ENCODE results near the gene ZNF777.

The ZNF777 gene

GRCh38 chr7:149475121-149476045, 14.5 kb upstream of the ZNF777 start:
- DNase-seq: no peak

DNA sequence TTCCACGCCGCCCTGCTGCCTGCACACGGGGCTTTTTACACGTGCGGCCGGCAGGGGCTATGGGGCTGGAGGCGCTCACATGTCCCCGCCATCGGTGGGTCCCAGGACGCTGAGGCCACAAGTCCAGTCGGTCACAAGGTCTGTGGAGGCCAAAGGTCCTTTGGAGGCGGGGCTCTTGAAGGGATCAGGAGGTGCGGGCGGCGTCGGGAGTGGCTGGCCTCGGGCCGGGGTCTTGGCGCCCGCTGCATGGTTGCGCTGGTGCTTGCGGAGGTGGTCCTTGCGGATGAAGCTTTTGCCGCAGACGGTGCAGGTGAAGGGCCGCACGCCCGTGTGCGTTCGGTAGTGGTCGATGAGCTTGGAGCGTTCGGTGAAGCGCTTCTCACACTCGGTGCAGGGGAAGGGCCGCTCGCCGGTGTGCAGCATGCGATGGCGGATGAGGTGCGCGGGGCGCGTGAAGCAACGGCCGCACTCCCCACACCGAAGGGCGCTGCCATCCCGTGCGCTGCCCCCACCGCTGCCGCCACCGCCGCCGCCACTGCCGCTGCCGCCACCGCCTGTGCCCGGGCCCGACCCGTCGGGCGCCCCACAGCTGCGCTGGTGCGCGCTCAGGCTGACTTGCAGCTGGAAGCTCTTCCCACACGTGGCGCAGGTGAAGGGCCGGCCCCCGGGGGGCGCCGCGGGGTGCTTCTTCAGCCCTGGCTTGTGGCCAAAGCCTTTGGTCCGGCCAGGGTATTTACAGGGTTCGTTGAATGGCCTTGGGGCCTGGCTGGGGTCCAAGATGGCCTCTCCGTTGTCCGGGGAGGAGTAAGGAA, 13.7 kb upstream of the ZNF777 start:
- DNase-seq: no peak

- no peak for DNase-seq
Observed at GRCh38 chr7:149473251-149473650, 12.4 kb upstream of the ZNF777 start.

GRCh38 chr7:149471289-149471953, 10.6 kb upstream of the ZNF777 start:
- DNase-seq: no peak

DNA sequence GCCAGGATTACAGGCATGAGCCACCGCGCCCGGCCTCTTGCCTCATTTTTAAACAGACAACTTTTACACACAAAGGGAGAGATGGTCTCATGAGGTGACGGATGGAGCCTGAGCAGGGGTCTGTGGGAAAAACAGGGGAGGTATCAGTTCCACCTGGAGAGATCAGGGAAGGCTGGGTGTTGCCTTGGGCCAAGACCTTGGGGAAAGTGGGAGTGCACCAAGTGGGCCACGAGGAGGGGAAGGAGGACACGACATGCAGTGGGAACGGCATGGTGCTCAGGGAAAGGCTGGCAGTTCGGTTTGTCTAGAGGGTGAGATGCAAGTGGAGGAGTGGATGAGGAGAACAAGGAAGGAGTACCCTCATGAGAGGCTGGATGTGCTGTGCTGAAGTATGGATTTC, 8.9 kb upstream of the ZNF777 start:
- no peak for DNase-seq

GRCh38 chr7:149468208-149468607, 7.3 kb upstream of the ZNF777 start:
- no peak for DNase-seq

- no peak for DNase-seq
Observed at GRCh38 chr7:149467321-149467859, 6.5 kb upstream of the ZNF777 start.

GRCh38 chr7:149466364-149466763, 5.5 kb upstream of the ZNF777 start:
- no peak for DNase-seq

DNA sequence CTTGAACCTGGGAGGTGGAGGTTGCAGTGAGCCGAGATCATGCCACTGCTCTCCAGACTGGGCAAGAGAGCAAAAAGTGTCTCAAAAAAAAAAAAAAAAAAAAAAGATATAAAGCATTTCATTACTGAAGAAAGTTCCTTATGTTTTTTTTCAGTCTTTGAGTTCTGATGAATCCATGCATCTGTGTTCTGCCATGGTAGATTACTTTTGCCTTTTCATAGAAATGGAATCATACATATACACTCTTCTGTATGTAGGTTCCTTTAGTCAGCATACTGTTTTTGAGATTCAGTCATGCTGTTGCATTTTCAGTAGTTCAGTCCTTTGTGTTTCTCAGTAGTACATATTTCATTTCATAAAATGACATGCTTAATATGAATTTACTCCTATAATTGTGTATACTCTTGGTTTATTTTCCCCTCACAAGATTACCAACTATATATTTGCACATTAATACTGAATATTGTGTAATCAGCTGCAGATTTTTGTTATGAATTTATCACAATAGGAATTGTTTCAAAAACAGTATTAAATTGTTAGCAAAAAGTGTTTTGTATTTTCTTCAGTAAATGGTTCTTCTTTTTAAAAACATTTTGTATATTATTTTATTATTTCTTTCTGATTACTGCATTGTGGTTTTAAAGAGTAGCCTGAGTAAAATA, 2.8 kb upstream of the ZNF777 start:
- DNase-seq: no peak

- no peak for DNase-seq
Observed at GRCh38 chr7:149462101-149462520, 1.2 kb upstream of the ZNF777 start.

- no peak for DNase-seq
Observed at GRCh38 chr7:149459540-149460452, 1.1 kb downstream of the ZNF777 start.

DNA sequence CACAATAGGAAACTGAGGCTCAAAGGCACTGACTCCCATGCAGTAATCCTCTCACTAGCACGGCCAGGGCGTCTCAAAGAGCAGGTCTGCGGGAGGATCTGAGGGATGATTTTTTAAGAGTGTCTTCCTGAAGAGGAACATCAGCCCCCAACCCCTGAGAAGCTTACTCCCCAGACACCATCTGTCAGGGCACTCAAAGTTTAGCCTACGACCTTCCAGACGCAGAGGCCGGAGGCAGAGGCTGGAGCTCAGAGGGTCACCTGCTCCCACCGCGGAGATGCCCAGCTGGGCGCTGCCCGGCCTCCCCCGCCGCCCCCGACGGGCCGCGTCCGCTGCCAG, 1.7 kb downstream of the ZNF777 start:
- DNase-seq: no peak

- DNase-seq: no peak
Observed at GRCh38 chr7:149458235-149458634, 2.6 kb downstream of the ZNF777 start.

DNA sequence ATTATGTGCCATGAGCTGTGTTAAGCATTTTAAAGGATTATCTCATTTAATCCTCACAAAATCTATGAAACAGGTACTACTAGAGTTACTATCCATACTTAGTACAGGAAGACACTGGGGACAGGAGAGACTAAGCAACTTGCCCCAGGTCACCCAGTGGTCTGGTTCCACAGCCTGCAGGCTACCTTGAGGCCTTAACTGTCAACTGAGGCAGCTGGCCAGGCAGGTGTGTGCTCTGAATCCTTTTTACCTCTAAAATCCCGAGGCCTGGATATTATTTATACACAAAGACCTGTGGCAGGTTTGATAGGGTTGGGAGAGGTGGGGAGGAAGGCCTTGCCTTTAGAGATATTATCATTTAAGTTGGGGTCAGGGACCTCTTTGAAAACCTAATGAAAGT, 3.1 kb downstream of the ZNF777 start:
- DNase-seq: no peak

- DNase-seq: no peak
Observed at GRCh38 chr7:149456506-149457421, 4.1 kb downstream of the ZNF777 start.

- DNase-seq: no peak
Observed at GRCh38 chr7:149455175-149455950, 5.5 kb downstream of the ZNF777 start.

DNA sequence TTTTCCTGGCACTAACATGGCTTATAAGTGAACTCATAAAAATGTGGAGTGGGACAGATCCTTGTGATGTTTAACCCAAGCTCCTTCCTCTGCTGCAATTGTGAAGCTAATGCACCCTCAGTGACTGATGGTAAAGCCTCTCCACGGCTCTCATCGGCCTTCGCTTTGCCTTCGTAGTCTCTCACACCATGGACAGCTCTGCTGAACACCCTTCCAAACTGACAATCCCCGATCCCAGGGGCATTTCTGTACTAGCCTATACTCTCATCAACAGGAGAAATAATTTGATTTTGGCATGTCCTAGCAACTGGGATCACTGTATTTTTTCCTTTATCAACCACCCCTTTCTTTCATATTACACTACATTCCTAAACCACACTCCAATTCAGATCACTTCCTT, 6.1 kb downstream of the ZNF777 start:
- no peak for DNase-seq

DNA sequence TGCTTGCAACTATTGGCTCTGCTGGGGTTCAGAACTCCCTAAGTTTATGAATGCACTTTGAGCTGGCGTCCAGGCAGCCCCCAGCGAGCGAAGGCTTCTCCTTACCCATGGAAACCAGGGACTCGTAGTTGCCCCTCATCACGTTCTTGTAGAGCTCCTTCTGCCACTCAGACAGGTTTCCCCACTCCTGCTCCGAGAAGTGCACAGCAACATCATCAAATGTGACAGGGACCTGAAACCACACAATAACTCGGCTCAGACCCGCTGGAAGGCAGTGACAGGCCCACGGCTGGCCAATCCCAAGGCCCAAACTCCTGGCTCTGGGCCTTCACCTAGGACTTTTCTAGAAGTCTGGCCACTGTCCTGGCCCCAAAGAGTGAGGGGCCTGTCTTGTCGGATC, 6.9 kb downstream of the ZNF777 start:
- no peak for DNase-seq

GRCh38 chr7:149450821-149451220, 10.0 kb downstream of the ZNF777 start:
- no peak for DNase-seq

GRCh38 chr7:149449897-149450296, 11.0 kb downstream of the ZNF777 start:
- DNase-seq: no peak

Measured in NCI-H446 (cell line).